Measurements from ENCODE around the gene GRN.
A peak's percentile ranks its signal among the peaks of the same experiment; 100 is the strongest.
"Not testable (repeated sequence)": the region's sequence is repeated elsewhere in the genome, so short reads cannot be mapped to it uniquely, and the experiment has no call there.

Gene GRN

GRCh38 chr17:44346064-44346844 lies 1.2 kb downstream of the GRN start:
- no peak for DNase-seq (ENCODE audit: low read depth)

GRCh38 chr17:44347206-44348055 lies 2.3 kb downstream of the GRN start:
- DNase-seq (ENCODE audit: low read depth) = not testable (repeated sequence)

GRCh38 chr17:44348234-44348987 lies 3.3 kb downstream of the GRN start:
- DNase-seq (ENCODE audit: low read depth) = peak; percentile 58

GRCh38 chr17:44348988-44349364 lies 3.9 kb downstream of the GRN start:
- no peak for DNase-seq (ENCODE audit: low read depth)

GRCh38 chr17:44349553-44350070 lies 4.5 kb downstream of the GRN start:
- DNase-seq (ENCODE audit: low read depth) = no peak

GRCh38 chr17:44350733-44351226 lies 5.7 kb downstream of the GRN start:
- peak; percentile 66 for DNase-seq (ENCODE audit: low read depth)

GRCh38 chr17:44351464-44351863 lies 6.4 kb downstream of the GRN start:
- DNase-seq (ENCODE audit: low read depth) = no peak

- no peak for DNase-seq (ENCODE audit: low read depth)
Measured at GRCh38 chr17:44351961-44352827, 7.1 kb downstream of the GRN start.

GRCh38 chr17:44352828-44353671 lies 7.9 kb downstream of the GRN start:
- no peak for DNase-seq (ENCODE audit: low read depth)

- peak; percentile 37 for DNase-seq (ENCODE audit: low read depth)
Measured at GRCh38 chr17:44353672-44354331, 8.7 kb downstream of the GRN start.

- DNase-seq (ENCODE audit: low read depth) = no peak
Measured at GRCh38 chr17:44354582-44355561, 9.8 kb downstream of the GRN start.

GRCh38 chr17:44355642-44356099 lies 10.6 kb downstream of the GRN start:
- no peak for DNase-seq (ENCODE audit: low read depth)

- DNase-seq (ENCODE audit: low read depth) = no peak
Measured at GRCh38 chr17:44356241-44356640, 11.1 kb downstream of the GRN start.

GRCh38 chr17:44358066-44358465 lies 13.0 kb downstream of the GRN start:
- no peak for DNase-seq (ENCODE audit: low read depth)

- DNase-seq (ENCODE audit: low read depth) = no peak
Measured at GRCh38 chr17:44359006-44359405, 13.9 kb downstream of the GRN start.

- no peak for DNase-seq (ENCODE audit: low read depth)
Measured at GRCh38 chr17:44359458-44360143, 14.5 kb downstream of the GRN start.

GRCh38 chr17:44360144-44360533 lies 15.0 kb downstream of the GRN start:
- no peak for DNase-seq (ENCODE audit: low read depth)

GRCh38 chr17:44360826-44361225 lies 15.7 kb downstream of the GRN start:
- peak; percentile 43 for DNase-seq (ENCODE audit: low read depth)

Data from EH (cell line).